GM18511 (cell line): Measurements from ENCODE around the gene INHBC.

Source experiments
- ATAC-seq: cut with Tn5 transposase; IDR thresholded peaks from one replicate; pipeline ENCODE4 v1.9.1; 2021; ENCODE audit warnings: mild to moderate bottlenecking, moderate library complexity; ENCODE audit not compliant: unreplicated experiment

Gene INHBC

DNA sequence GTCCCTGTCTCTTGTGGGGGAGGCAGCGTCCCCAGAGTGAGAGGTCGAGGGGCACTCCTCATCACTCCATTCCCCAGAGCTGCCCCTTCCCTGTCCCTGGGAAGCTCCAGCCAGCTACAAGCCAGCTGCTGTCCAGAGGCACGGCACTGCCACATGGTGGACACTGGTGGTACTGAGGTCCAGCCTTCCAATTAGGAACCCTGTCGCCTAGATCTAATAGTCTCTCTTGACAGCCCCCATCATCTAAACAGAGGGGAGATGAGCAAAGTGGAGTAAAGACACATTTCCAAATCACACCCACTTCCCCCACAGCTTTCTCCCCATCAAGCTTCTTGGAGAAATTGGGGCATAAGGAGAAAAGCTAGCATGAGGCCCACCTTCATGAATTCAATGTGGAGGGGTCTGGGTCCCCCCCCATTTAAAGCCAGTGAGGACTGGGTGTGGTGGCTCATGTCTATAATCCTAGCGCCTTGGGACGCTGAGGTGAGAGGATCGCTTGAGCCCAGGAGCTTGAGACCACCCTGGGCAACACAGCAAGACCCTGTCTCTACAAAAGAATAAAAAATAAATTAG, 18.4 kb downstream of the INHBC start:
- peak; percentile 44 for ATAC-seq

DNA sequence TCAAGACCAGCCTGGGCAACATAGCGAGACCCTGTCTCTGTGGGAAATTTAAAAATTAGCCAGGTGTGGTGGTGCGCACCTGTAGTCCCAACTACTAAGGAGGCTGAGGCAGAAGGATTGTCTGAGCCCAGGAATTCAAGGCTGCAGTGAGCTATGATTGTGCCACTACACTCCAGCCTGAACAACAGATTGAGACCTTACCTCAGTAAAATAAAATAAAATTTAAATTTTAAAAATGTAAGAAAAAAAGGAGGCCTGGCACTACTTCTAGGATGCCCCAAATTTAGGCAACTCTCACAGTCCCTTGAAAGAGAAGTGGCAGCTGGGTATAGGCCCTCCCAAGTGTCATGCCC, 19.6 kb downstream of the INHBC start:
- no peak for ATAC-seq

DNA sequence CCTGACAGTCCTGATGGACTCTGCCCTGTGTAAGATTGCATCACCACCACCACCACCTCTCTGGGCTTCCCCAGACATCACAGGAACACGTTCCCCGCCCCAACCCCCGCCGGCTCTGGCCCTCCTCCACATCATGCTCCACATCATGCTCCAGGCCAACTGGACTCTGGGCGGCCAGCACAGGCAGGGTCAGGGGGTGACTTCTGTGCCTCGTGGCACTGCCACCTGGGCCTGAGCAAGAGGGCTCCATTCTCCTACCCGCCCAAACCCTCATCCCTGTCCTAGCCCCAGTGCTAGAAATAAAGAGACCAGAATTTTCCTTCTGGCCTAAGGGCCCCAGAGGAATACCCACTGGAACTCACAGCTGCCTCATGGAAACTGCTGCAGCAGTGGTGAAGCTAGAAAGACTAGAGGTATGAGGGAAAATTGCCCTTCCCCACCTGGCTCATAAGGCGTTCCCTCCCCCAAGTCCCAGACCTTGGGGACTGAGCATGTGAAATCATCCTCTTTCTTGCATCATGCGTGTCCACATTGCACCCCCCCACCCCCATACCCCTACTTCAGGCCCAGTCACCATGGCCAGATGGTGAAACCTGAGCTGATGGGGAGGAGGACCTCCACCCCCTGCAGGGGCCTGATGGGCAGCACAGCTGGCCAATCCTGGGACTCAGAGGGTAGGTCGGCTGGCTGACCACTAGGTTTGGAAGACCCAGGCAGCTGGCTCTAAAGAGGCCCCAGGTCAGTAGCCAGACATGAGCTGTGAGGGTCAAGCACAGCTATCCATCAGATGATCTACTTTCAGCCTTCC, 20.2 kb downstream of the INHBC start, which contains the start of gene INHBE:
TSS of gene INHBE (plus strand) at position 742 of the 808 bp plus-strand sequence. CDS start 230 bp downstream, outside the sequence.
- no peak for ATAC-seq

DNA sequence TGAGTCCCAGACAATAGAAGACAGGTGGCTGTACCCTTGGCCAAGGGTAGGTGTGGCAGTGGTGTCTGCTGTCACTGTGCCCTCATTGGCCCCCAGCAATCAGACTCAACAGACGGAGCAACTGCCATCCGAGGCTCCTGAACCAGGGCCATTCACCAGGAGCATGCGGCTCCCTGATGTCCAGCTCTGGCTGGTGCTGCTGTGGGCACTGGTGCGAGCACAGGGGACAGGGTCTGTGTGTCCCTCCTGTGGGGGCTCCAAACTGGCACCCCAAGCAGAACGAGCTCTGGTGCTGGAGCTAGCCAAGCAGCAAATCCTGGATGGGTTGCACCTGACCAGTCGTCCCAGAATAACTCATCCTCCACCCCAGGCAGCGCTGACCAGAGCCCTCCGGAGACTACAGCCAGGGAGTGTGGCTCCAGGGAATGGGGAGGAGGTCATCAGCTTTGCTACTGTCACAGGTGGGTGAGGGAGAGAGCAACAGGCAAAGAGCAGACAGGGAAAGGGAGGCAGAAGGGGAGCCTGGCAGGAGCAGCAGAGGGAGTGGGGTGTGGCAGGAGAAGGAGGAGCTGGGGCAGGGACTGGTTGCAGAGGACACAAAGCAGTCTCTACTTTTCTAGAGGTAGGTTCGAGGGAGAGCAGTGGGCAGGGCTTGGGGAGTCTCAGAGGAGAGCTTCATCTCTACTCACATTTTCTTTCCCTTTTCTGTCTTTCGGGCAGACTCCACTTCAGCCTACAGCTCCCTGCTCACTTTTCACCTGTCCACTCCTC, 21.0 kb downstream of the INHBC start:
- ATAC-seq = no peak

DNA sequence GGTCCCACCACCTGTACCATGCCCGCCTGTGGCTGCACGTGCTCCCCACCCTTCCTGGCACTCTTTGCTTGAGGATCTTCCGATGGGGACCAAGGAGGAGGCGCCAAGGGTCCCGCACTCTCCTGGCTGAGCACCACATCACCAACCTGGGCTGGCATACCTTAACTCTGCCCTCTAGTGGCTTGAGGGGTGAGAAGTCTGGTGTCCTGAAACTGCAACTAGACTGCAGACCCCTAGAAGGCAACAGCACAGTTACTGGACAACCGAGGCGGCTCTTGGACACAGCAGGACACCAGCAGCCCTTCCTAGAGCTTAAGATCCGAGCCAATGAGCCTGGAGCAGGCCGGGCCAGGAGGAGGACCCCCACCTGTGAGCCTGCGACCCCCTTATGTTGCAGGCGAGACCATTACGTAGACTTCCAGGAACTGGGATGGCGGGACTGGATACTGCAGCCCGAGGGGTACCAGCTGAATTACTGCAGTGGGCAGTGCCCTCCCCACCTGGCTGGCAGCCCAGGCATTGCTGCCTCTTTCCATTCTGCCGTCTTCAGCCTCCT, 21.6 kb downstream of the INHBC start:
- no peak for ATAC-seq

DNA sequence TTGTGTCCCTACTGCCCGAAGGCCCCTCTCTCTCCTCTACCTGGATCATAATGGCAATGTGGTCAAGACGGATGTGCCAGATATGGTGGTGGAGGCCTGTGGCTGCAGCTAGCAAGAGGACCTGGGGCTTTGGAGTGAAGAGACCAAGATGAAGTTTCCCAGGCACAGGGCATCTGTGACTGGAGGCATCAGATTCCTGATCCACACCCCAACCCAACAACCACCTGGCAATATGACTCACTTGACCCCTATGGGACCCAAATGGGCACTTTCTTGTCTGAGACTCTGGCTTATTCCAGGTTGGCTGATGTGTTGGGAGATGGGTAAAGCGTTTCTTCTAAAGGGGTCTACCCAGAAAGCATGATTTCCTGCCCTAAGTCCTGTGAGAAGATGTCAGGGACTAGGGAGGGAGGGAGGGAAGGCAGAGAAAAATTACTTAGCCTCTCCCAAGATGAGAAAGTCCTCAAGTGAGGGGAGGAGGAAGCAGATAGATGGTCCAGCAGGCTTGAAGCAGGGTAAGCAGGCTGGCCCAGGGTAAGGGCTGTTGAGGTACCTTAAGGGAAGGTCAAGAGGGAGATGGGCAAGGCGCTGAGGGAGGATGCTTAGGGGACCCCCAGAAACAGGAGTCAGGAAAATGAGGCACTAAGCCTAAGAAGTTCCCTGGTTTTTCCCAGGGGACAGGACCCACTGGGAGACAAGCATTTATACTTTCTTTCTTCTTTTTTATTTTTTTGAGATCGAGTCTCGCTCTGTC, 22.3 kb downstream of the INHBC start:
- no peak for ATAC-seq

DNA sequence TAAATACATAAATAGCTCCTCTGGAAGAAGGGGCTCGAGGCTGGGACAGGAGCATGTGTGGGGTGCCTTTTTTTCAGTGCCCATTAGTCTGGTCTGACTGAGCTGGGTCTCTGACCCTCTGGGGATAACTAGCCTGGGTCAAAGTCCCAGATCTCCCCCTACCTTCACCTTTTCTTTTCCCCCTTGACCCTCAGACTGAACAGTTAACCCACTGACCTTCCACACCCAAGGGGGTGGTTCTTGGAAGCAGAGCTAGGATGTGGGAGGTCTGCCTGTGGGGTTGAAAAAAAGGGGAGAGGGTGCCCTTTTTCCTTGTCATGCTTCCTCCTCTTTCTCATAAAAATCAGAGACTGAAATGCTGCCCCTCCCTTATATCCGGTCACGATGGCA, 24.1 kb downstream of the INHBC start:
- ATAC-seq = no peak

DNA sequence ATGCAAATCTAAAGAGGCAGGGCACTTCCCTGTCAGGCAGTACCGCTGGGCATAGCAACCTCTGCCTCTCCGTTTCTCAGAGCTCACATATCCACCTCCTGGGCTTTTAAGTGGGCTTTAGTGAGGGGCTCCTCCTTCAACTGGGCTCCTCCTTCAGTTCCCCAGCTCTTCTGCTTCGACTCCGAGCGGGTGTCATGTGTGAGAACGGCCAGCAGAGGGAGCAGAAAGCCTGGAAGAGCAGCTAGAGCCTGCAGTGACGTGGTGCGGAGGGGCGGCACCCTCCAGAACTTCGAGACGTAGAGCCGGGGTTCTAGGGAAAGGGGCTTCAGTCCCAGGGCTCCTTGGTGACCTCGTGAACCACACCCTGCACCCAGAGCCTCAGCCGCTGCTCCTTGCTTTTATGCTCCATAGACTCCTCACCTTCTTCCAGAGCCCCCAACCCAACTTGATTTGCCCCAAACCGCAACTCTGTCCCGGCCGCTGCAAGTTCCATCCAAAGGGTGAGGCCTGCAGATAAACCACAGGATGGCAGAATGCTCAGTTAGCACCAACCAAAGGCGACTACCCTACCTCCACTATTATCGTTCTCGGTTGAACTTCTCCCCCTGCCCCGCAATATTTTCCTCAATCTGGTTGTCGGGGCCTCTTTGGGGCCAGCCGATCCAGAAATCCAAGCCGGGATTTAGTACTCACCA, 24.6 kb downstream of the INHBC start:
- peak; percentile 58 for ATAC-seq

DNA sequence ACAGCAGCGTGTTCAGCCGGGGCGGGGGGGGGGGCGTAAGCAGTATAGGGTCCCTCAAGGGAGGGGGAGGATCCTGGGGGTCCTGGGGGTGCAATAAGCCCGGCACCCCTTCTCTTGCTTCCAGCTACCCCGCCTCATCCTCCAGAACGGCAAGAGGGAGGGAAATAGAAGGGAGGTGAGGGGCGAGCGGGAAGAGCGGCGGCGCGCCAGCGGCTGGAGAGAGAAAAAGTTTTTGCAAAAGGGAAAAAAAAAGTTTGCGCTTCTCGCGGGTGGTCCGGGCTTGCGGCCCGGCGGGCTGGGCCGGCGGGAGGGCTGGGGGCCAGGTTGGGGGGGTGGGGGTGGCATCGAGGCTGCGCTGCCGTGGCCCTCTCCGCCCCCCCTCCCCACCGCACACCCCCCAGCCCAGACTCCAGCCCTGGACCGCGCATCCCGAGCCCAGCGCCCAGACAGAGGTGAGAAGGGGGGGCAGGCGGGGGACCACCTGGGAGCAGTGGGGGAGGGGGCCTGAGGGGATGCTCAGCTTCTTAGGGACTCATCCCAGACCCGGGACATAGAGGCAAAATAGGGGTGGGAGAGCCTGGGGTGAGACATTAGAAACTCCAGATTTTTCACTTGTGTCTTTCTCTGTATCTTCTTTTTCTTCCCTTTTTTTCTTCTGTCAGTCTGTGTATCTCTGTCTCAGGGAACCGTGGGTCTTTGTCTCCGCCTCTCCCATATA, 25.3 kb downstream of the INHBC start, which contains the start of gene GLI1:
TSS of gene GLI1 (plus strand) at position 36 of the 718 bp plus-strand sequence. CDS start 3,907 bp downstream, outside the sequence.
- no peak for ATAC-seq

DNA sequence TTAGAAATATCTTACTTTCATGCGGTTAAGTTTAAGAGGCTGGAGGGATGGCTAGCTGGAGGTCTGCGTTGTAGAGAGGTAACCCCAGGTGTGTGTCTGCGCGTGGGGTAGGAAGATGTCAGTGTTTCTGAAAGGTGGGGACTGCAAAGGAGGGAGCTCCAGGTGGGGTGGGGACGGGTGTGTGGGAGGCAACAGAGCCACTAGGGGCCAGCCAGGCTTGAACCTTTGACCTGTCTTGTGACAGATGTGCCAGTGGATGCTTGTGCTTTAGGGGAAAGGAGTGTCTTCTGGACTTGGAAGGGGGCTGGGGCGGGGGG, 25.8 kb downstream of the INHBC start:
- no peak for ATAC-seq

DNA sequence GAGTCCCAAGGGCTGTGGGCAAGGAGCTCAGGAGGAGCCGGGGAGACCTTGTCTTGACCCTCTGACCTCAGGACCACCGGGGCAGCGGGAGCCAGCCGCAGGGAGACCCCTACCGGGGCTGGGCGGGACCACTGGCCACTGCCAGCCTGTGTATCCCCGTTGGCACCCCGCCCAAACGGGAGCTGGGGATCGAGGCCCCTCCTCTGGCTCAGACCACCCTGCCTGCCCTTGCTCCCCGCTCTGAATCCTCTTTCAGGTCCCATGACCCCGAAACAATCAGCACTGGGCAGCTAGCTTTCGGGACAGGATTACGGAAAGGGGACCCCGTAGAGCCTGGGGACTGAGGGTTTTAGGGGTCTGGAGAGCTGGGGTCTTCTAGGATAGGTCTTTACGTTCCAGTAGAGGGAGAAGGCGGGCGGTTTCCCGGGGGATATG, 26.3 kb downstream of the INHBC start:
- ATAC-seq = no peak

DNA sequence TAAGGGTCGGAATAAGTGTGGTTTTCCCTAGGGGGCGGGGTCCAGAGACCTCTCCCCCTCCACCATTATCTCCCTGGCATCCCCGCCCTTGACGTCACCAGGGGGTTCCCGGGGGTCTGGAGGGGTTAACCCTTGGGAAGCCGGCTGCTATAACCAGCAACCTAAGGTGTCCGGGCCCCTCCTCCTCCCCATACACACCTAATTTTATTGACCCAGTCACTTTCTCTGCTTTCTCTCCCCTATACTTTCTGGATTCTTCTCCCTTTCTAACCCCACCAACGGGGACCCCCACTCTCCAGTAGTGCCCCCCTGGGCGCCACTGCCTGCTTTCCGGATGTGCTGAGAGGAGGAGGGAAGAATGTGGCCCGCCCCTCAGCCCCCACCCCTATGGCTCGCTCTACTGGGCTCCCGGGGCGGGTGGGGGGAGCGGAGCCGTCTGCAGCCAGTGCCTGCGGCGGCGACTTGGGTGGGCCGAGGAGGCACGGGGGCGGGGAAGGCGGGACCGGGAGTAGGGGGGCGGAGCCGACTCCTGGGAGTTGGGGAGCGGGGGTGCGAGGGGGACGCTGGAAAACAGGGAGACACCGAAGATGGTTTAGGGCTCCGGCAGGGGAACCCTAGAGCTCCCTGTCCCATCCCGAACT, 26.8 kb downstream of the INHBC start:
- no peak for ATAC-seq

DNA sequence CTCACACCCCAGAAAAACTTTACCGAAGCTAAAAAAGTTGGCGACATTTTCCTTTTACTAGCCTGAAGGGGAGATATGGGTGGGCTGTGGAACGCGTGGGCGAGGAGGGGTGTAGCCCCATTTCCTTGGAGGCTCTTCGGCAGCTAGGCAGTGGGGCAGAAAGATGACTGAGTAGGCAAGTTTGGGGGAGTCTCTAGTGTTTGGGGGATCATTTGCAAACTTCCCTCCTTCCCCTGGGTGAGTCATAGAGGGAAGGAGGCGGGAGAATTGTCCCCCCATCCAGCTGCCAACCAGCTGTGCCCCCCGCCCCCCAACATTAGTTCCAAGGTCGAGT, 27.3 kb downstream of the INHBC start:
- no peak for ATAC-seq

DNA sequence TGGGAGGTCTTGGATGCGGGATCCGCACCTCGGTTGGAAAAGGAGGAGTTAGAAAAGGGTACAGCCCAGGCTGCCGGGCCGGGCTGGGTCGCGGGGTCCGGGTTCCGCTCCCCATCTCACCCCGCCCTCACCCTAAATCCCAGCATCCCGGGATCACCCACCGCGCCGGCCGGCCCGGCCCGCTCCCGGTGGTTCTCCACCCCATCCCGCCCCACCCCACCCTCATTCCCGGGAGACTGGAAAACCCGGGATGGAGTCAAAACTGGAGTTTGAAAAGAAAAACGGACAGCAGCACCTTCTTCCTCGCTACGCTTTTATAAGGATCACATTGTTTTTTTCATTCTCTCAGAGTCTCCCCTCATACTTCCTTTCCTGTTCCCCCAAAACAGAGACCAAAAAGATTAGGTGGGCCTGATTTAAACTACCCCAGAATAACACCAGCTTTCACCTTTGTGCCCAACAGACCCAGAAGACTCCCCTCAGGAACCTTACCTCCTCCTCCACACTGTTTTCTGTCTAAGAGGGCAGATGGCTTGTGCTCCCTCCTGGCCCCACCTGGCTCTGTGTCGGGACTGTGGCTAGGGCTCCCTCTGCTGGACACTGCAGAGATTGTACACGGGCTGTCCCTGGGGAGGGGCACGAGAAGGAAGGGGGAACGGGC, 27.8 kb downstream of the INHBC start:
- peak; percentile 62 for ATAC-seq

DNA sequence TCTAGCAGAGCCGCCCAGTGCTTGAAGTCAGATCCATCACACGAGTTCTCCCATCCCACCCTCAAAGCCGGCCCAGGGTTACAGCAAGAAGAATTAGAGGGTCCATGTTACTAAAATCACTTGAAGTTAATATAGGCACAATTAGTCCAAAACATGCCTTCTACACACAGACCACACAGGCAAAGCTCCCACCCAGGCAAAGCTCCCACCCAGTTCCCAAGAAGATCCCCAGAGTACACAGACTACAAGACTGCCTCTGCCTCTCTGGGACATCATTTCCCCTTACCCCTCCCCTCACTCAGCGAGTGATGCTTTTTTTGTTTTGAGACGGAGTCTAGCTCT, 28.3 kb downstream of the INHBC start:
- no peak for ATAC-seq

DNA sequence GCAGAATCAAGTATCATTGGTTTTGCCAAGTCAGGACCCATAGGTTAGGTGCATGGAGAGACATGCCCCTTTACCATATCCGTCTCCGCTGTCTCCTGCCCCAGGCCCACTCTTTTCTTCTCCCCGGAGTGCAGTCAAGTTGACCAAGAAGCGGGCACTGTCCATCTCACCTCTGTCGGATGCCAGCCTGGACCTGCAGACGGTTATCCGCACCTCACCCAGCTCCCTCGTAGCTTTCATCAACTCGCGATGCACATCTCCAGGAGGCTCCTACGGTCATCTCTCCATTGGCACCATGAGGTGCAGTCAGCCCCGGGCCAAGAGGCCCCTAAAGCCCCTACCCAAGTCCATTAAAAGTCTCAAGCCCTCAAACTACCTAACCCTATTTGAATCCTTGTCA, 30.0 kb downstream of the INHBC start:
- no peak for ATAC-seq

DNA sequence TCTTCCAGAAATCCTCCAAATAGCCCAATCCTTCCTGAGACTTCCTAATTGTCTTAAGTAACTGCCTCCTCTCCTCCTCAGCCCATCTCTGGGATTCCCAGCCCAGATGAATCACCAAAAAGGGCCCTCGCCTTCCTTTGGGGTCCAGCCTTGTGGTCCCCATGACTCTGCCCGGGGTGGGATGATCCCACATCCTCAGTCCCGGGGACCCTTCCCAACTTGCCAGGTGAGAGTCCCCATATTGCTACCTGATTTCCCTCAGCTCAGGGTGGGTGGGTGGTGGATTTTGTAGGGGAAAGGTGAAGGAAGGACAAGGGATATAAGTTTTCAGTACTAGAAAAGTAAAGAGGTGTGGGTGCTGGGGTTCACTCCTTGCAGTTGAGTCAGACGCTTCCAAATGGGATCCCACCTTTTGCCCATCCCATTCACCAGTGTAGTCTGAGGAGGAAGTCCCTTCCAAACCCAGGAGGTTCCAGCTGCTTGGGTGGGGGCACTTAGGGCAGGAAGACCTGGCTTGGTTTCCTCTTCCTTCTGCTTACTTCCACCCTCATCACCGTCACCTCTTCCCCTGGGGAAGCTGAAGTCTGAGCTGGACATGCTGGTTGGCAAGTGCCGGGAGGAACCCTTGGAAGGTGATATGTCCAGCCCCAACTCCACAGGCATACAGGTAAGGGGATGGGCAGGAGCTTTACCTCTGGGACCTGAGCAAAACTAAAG, 30.6 kb downstream of the INHBC start:
- no peak for ATAC-seq
